ENCODE measurements around the gene CEP112.

Gene CEP112

DNA sequence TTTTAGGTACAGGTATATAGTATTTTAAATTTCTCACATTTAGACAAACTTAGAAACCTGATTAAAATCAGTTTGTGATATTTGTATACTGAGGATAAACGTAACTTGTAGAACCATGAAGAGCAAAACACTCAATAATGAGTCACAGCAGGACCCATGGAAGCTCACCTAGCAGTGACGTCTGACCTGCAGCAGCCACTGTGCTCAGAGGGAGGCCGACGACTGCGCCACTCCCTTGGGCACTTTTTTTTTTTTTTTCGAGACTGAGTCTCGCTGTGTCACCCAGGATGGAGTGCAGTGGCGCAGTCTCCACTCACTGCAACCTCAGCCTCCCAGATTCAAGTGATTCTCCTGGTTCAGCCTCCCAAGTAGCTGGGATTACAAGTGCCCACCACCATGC, 524.3 kb downstream of the CEP112 start:
- Histone ChIP-seq H3K9me3 (ENCODE audit: insufficient read depth, low read length) (no peaks in the 10 kb centered on the region), H4K20me1 (ENCODE audit: low read depth, low read length) (no peaks in the 10 kb centered on the region), H3K4me3 (ENCODE audit: insufficient read depth, low read length, poor library complexity, severe bottlenecking) (no peak overlapping the region), H3K9ac (ENCODE audit: low read length) (no peak overlapping the region), H3K27me3 (ENCODE audit: low read length) (no peaks in the 10 kb centered on the region), H3K79me2 (ENCODE audit: insufficient read depth, low read length) (no peaks in the 10 kb centered on the region), H3K36me3 (ENCODE audit: low read length) (no peaks in the 10 kb centered on the region), H3K27ac (ENCODE audit: low read depth, low read length) (no peak overlapping the region), H3F3A (ENCODE audit: insufficient read depth) (no peaks in the 10 kb centered on the region), H3K4me2 (ENCODE audit: low read depth, low read length, poor library complexity, severe bottlenecking) (no peak overlapping the region), H3K9me2 (replicated peaks; ENCODE audit: insufficient read depth, low read length) (no peaks in the 10 kb centered on the region), H2AFZ (ENCODE audit: low read depth, low read length, severe bottlenecking) (no peak overlapping the region)
- TF ChIP-seq EZH2phosphoT487 (conservative IDR thresholded peaks at IDR 0.05; ENCODE audit: low read length), result no peak
- TF ChIP-seq, protein P1, sequence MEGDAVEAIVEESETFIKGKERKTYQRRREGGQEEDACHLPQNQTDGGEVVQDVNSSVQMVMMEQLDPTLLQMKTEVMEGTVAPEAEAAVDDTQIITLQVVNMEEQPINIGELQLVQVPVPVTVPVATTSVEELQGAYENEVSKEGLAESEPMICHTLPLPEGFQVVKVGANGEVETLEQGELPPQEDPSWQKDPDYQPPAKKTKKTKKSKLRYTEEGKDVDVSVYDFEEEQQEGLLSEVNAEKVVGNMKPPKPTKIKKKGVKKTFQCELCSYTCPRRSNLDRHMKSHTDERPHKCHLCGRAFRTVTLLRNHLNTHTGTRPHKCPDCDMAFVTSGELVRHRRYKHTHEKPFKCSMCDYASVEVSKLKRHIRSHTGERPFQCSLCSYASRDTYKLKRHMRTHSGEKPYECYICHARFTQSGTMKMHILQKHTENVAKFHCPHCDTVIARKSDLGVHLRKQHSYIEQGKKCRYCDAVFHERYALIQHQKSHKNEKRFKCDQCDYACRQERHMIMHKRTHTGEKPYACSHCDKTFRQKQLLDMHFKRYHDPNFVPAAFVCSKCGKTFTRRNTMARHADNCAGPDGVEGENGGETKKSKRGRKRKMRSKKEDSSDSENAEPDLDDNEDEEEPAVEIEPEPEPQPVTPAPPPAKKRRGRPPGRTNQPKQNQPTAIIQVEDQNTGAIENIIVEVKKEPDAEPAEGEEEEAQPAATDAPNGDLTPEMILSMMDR (IDR thresholded peaks at IDR 0.05; ENCODE audit: insufficient read depth, low read length, poor library complexity, severe bottlenecking), result no peak

DNA sequence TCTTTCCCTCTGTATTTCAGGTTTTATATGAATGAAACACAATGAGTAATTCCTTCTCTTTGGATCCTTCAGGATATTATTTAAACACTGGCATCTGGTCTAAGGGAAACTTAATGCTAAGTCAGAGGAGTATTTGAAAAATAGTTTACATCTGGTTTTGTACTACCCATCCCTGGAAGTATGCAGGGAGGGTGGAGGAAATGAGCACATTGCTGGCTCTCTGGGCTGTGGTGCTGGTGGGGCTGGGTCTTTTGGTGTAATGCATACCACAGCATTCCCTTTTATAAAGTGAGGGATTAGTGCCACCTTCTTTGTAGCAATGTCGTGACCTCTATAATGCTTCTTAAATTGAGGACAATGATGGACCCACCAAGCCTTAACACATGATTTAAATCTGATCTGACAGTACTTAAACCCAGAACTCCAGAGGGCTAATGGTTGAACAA, 525.0 kb downstream of the CEP112 start:
- Histone ChIP-seq H3K27ac (ENCODE audit: low read depth, low read length) (no peak overlapping the region), H3K4me2 (ENCODE audit: low read depth, low read length, poor library complexity, severe bottlenecking) (no peak overlapping the region), H3K4me3 (ENCODE audit: insufficient read depth, low read length, poor library complexity, severe bottlenecking) (no peak overlapping the region), H3K9ac (ENCODE audit: low read length) (no peak overlapping the region), H3K9me3 (ENCODE audit: insufficient read depth, low read length) (no peaks in the 10 kb centered on the region), H3F3A (ENCODE audit: insufficient read depth) (no peaks in the 10 kb centered on the region), H4K20me1 (ENCODE audit: low read depth, low read length) (no peaks in the 10 kb centered on the region), H2AFZ (ENCODE audit: low read depth, low read length, severe bottlenecking) (no peak overlapping the region), H3K36me3 (ENCODE audit: low read length) (no peaks in the 10 kb centered on the region), H3K27me3 (ENCODE audit: low read length) (no peaks in the 10 kb centered on the region), H3K79me2 (ENCODE audit: insufficient read depth, low read length) (no peaks in the 10 kb centered on the region), H3K9me2 (replicated peaks; ENCODE audit: insufficient read depth, low read length) (no peaks in the 10 kb centered on the region)
- no peak for TF ChIP-seq EZH2phosphoT487 (conservative IDR thresholded peaks at IDR 0.05; ENCODE audit: low read length)
- TF ChIP-seq, protein P1 (IDR thresholded peaks at IDR 0.05; ENCODE audit: insufficient read depth, low read length, poor library complexity, severe bottlenecking), result no peak

DNA sequence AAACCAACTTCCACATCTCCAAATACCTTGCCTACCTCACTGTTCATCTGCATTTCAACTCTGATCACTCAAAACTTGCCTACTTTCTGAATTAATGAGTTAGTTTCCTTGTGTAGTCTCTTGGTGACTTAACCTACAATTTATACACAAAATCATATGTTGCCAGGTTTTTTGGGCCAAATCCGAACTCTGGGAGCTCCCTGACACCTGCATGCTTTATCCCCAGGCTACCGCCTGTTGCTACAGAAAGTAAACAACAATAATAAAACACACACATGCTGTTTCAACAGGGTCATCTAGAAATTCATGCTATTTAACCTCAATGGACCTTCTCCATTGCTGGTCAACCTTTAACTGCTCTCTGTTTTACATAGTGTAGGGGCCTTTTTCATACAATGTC, 526.0 kb downstream of the CEP112 start:
- Histone ChIP-seq H2AFZ (ENCODE audit: low read depth, low read length, severe bottlenecking) (no peak overlapping the region), H3F3A (ENCODE audit: insufficient read depth) (no peaks in the 10 kb centered on the region), H3K4me2 (ENCODE audit: low read depth, low read length, poor library complexity, severe bottlenecking) (no peak overlapping the region), H3K27ac (ENCODE audit: low read depth, low read length) (no peak overlapping the region), H3K27me3 (ENCODE audit: low read length) (no peaks in the 10 kb centered on the region), H3K36me3 (ENCODE audit: low read length) (no peaks in the 10 kb centered on the region), H3K79me2 (ENCODE audit: insufficient read depth, low read length) (no peaks in the 10 kb centered on the region), H3K9ac (ENCODE audit: low read length) (no peak overlapping the region), H3K9me3 (ENCODE audit: insufficient read depth, low read length) (no peaks in the 10 kb centered on the region), H3K9me2 (replicated peaks; ENCODE audit: insufficient read depth, low read length) (no peaks in the 10 kb centered on the region), H3K4me3 (ENCODE audit: insufficient read depth, low read length, poor library complexity, severe bottlenecking) (no peak overlapping the region), H4K20me1 (ENCODE audit: low read depth, low read length) (no peaks in the 10 kb centered on the region)
- TF ChIP-seq EZH2phosphoT487 (conservative IDR thresholded peaks at IDR 0.05; ENCODE audit: low read length), result no peak
- TF ChIP-seq, protein P1 (IDR thresholded peaks at IDR 0.05; ENCODE audit: insufficient read depth, low read length, poor library complexity, severe bottlenecking), result no peak

Measured in SU-DHL-6 (cell line).